GM23338 (cell line): ENCODE data around the gene TTC31. TPM values are rescaled to one million over a fixed set of nuclear protein-coding genes. Genes with fewer than 3 reads are reported as not detected.

Experiments
- ATAC-seq: fragments of 200-7000 bp; cut with Tn5 transposase; 3 replicates; pipeline ENCODE4 v1.9.1; 2020
- DNase-seq: peaks from one replicate; pipeline ENCODE4 v3.0.0-alpha.2; 2015; ENCODE audit warnings: low spot score
- H2AFZ ChIP-seq: fragments of 200-600 bp; sonication (generic); 2 replicates; pipeline ENCODE4 v1.8.0; 2016; ENCODE audit warnings: antibody characterized with exemption, mild to moderate bottlenecking, moderate library complexity
- H3F3A ChIP-seq: fragments of 200-600 bp; sonication (generic); replicated peaks from 2 replicates; pipeline ENCODE4 v1.8.0; 2017; ENCODE audit warnings: antibody characterized with exemption, mixed run types, low read depth
- H3K27ac ChIP-seq: fragments of 200-600 bp; sonication (generic); 2 replicates; pipeline ENCODE4 v1.6.1; 2016; ENCODE audit warnings: low read depth
- H3K27me3 ChIP-seq: fragments of 200-600 bp; sonication (generic); 2 replicates; pipeline ENCODE4 v1.8.0; 2016; ENCODE audit warnings: mild to moderate bottlenecking, mixed run types, moderate library complexity; ENCODE audit not compliant: insufficient read depth
- H3K36me3 ChIP-seq: fragments of 200-600 bp; sonication (generic); 2 replicates; pipeline ENCODE4 v1.8.0; 2016; ENCODE audit warnings: mild to moderate bottlenecking; ENCODE audit not compliant: insufficient read depth
- H3K4me1 ChIP-seq: fragments of 200-600 bp; sonication (generic); 2 replicates; pipeline ENCODE4 v1.8.0; 2016; ENCODE audit warnings: mild to moderate bottlenecking, moderate library complexity; ENCODE audit not compliant: insufficient read depth
- H3K4me2 ChIP-seq: fragments of 200-600 bp; sonication (generic); 2 replicates; pipeline ENCODE4 v1.7.1; 2017; ENCODE audit warnings: mixed run types
- H3K4me3 ChIP-seq: fragments of 200-600 bp; sonication (generic); 2 replicates; pipeline ENCODE4 v1.6.1; 2016; ENCODE audit warnings: mixed run types
- H3K79me2 ChIP-seq: fragments of 200-600 bp; sonication (generic); replicated peaks from 2 replicates; pipeline ENCODE4 v1.8.0; 2017; ENCODE audit warnings: mild to moderate bottlenecking; ENCODE audit not compliant: insufficient read depth
- H3K9me2 ChIP-seq: fragments of 200-600 bp; sonication (generic); 2 replicates; pipeline ENCODE4 v1.8.0; 2017; ENCODE audit not compliant: insufficient read depth
- H4K20me1 ChIP-seq: fragments of 200-600 bp; sonication (generic); replicated peaks from 2 replicates; pipeline ENCODE4 v1.8.0; 2017; ENCODE audit warnings: mild to moderate bottlenecking; ENCODE audit not compliant: insufficient read depth
- H3K27ac Mint-ChIP-seq: 2 replicates; pipeline ENCODE4 v1.8.0; 2020; ENCODE audit warnings: inconsistent platforms, mild to moderate bottlenecking, moderate library complexity, mixed read lengths
- H3K27me3 Mint-ChIP-seq: 3 replicates; pipeline ENCODE4 v1.8.0; 2022; ENCODE audit warnings: low read depth, mild to moderate bottlenecking, moderate library complexity, mixed read lengths, inconsistent platforms; ENCODE audit not compliant: insufficient read depth, poor library complexity
- H3K36me3 Mint-ChIP-seq: 3 replicates; pipeline ENCODE4 v1.8.0; 2021; ENCODE audit warnings: low read depth, mild to moderate bottlenecking, inconsistent platforms, moderate library complexity, mixed read lengths
- H3K4me1 Mint-ChIP-seq: 3 replicates; pipeline ENCODE4 v1.8.0; 2020; ENCODE audit warnings: mild to moderate bottlenecking, inconsistent platforms, mixed read lengths
- H3K4me3 Mint-ChIP-seq: 3 replicates; pipeline ENCODE4 v1.8.0; 2021; ENCODE audit warnings: moderate library complexity, mild to moderate bottlenecking, inconsistent platforms, mixed read lengths
- H3K9me3 Mint-ChIP-seq: 3 replicates; pipeline ENCODE4 v1.8.0; 2020; ENCODE audit warnings: moderate library complexity, mild to moderate bottlenecking, inconsistent platforms, mixed read lengths
- ETS1 ChIP-seq: IDR thresholded peaks from 2 replicates; pipeline ENCODE4 v1.6.1; 2016; ENCODE audit warnings: antibody characterized with exemption
- POLR2AphosphoS5 ChIP-seq: IDR thresholded peaks from 2 replicates; pipeline ENCODE4 v1.6.1; 2016; ENCODE audit warnings: antibody characterized with exemption, low read depth
- REST ChIP-seq: IDR thresholded peaks from one replicate; pipeline ENCODE4 v1.6.1; 2018; ENCODE audit warnings: antibody characterized with exemption; ENCODE audit not compliant: unreplicated experiment
- STAT1 ChIP-seq: IDR thresholded peaks from one replicate; pipeline ENCODE4 v1.6.1; 2016; ENCODE audit warnings: antibody characterized with exemption; ENCODE audit not compliant: unreplicated experiment
- ZNF331 ChIP-seq: fragments of 250-450 bp; sonication (Bioruptor Pico); IDR thresholded peaks from 2 replicates; pipeline ENCODE4 v1.5.0; 2020; ENCODE audit warnings: low read depth, mild to moderate bottlenecking, moderate library complexity
- ZNF462 ChIP-seq: fragments of 250-450 bp; sonication (Bioruptor Pico); IDR thresholded peaks from 2 replicates; pipeline ENCODE4 v1.5.0; 2020; ENCODE audit warnings: mild to moderate bottlenecking, moderate library complexity
- polyA plus RNA-seq: library from polyadenylated mRNA; unstranded; fragments of >200 nt; fragmentation: Nextera tagmentation; extraction: Ambion mirVana; gene quantifications from 2 replicates; pipeline ENCODE4 v1.2.1, GENCODE V29; 2016
- total RNA-seq: library from RNA; depleted of rRNA; stranded (reverse); fragments of >200 nt; shearing (Covaris generic); gene quantifications from 2 replicates; pipeline ENCODE4 v1.2.3, GENCODE V29; 2014
- TF ChIP-seq, protein P1 (sequence below), 2 experiments: fragments of 200-600 bp in 1 of 2; sonication (generic) in 1 of 2; conservative IDR thresholded peaks; 2 replicates each; pipeline versions ENCODE4 v1.5.1 to v1.6.1; 2016 to 2017; ENCODE audit warnings: antibody characterized with exemption in 2 of 2, low read depth in 2 of 2, mild to moderate bottlenecking in 2 of 2, moderate library complexity in 1 of 2

The TTC31 gene
- total and polyA plus RNA-seq, 2 experiments from 2014 or later: 15.8 to 29.2 TPM

GRCh38 chr2:74531666-74532065 is 48.8 kb downstream of the TTC31 start:
- ATAC-seq (no peak), DNase-seq (no peak)
- 0 out of 2 replicates have a peak, but pooled peaks cover 9% of the 10 kb centered on the region for H3F3A ChIP-seq
- H3K27me3 ChIP-seq: no peaks in the 10 kb centered on the region
- no peak overlapping the region for H3K4me2 ChIP-seq
- H4K20me1 ChIP-seq: peaks cover 7% of the 10 kb centered on the region; the same call in 1 of the 2 replicates
- no peaks in the 10 kb centered on the region for H3K9me2 ChIP-seq
- no peak overlapping the region for H2AFZ ChIP-seq
- H3K4me3 ChIP-seq: no peak overlapping the region
- H3K4me3 Mint-ChIP-seq: no peak overlapping the region; the same call in 2 of the 3 replicates
- H3K79me2 ChIP-seq: peaks cover 18% of the 10 kb centered on the region
- TF ChIP-seq, protein P1, sequence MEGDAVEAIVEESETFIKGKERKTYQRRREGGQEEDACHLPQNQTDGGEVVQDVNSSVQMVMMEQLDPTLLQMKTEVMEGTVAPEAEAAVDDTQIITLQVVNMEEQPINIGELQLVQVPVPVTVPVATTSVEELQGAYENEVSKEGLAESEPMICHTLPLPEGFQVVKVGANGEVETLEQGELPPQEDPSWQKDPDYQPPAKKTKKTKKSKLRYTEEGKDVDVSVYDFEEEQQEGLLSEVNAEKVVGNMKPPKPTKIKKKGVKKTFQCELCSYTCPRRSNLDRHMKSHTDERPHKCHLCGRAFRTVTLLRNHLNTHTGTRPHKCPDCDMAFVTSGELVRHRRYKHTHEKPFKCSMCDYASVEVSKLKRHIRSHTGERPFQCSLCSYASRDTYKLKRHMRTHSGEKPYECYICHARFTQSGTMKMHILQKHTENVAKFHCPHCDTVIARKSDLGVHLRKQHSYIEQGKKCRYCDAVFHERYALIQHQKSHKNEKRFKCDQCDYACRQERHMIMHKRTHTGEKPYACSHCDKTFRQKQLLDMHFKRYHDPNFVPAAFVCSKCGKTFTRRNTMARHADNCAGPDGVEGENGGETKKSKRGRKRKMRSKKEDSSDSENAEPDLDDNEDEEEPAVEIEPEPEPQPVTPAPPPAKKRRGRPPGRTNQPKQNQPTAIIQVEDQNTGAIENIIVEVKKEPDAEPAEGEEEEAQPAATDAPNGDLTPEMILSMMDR (conservative IDR thresholded peaks at IDR 0.05; ENCODE audit: low read depth in 2 of 2): no peak
- TF ChIP-seq ZNF331 (CRISPR knock-in tag) (no peak), ETS1 (no peak), POLR2AphosphoS5 (no peak), REST (no peak), ZNF462 (CRISPR knock-in tag) (no peak), STAT1 (no peak)
- H3K36me3 Mint-ChIP-seq: peaks cover 48% of the 10 kb centered on the region
- no peak overlapping the region for H3K27ac ChIP-seq
- H3K4me1 ChIP-seq: peaks cover 7% of the 10 kb centered on the region; the same call in 1 of the 2 replicates
- no peak overlapping the region for H3K27ac Mint-ChIP-seq
- peaks cover 12% of the 10 kb centered on the region for H3K27me3 Mint-ChIP-seq
- peaks cover 8% of the 10 kb centered on the region for H3K36me3 ChIP-seq
- H3K9me3 Mint-ChIP-seq: no peaks in the 10 kb centered on the region; the same call in 2 of the 3 replicates
- peaks cover 14% of the 10 kb centered on the region for H3K4me1 Mint-ChIP-seq
